Kidney (tissue), 14 donors: Measurements from ENCODE around the gene GTPBP10. TPM values are rescaled to one million over a fixed set of nuclear protein-coding genes. Genes with fewer than 3 reads are reported as not detected.
"Not testable (repeated sequence)": the region's sequence is repeated elsewhere in the genome, so short reads cannot be mapped to it uniquely, and the experiment has no call there.

Source experiments
- DNase-seq, 5 donors: peaks; one replicate each; pipeline ENCODE4 v3.0.0-alpha.2; 2013 to 2020
- FAIRE-seq: peaks from 2 replicates; lab custom pipeline; 2012; peaks lifted over from hg19 to GRCh38; lab: Jason Lieb, UNC
- H3K27ac ChIP-seq, 2 donors: one replicate each; pipeline ENCODE4 v1.7.0; 2013; ENCODE audit warnings: low read depth in 2 of 2, low read length in 2 of 2, inconsistent platforms in 1 of 2
- H3K27me3 ChIP-seq: one replicate; pipeline ENCODE4 v1.7.1; 2013; ENCODE audit warnings: low read length, inconsistent platforms; ENCODE audit not compliant: control insufficient read depth, insufficient read depth
- H3K36me3 ChIP-seq, 3 donors: one replicate each; pipeline versions ENCODE4 v1.7.0 to v1.7.1; 2013; ENCODE audit warnings: low read length in 3 of 3, control low read depth in 1 of 3, inconsistent platforms in 1 of 3; ENCODE audit not compliant: insufficient read depth in 3 of 3, control insufficient read depth in 2 of 3
- H3K4me1 ChIP-seq, 3 donors: one replicate each; pipeline versions ENCODE4 v1.7.0 to v1.7.1; 2013; ENCODE audit warnings: low read length in 3 of 3, inconsistent platforms in 1 of 3, low read depth in 1 of 3; ENCODE audit not compliant: control insufficient read depth in 2 of 3, insufficient read depth in 2 of 3
- H3K4me3 ChIP-seq, 3 donors: one replicate each; pipeline versions ENCODE4 v1.7.0 to v1.8.1; 2013; ENCODE audit warnings: low read length in 3 of 3, control low read depth in 1 of 3, inconsistent platforms in 1 of 3
- H3K9ac ChIP-seq, 3 donors: one replicate each; pipeline versions ENCODE4 v1.7.0 to v1.7.1; 2013; ENCODE audit warnings: low read length in 3 of 3, control low read depth in 1 of 3, inconsistent platforms in 1 of 3
- H3K9me3 ChIP-seq, 3 donors: one replicate each; pipeline versions ENCODE4 v1.7.0 to v1.7.1; 2013; ENCODE audit warnings: low read length in 3 of 3, control low read depth in 1 of 3, inconsistent platforms in 1 of 3; ENCODE audit not compliant: control insufficient read depth in 2 of 3, insufficient read depth in 1 of 3
- CTCF ChIP-seq: IDR thresholded peaks from 3 replicates; pipeline ENCODE4 v1.5.1; 2012; ENCODE audit warnings: mild to moderate bottlenecking, moderate library complexity, borderline replicate concordance; ENCODE audit not compliant: insufficient read depth; ENCODE audit errors: extremely low read depth
- intact Hi-C: fragments of 100-400 bp; cut with DNase I; formaldehyde crosslinking; loops from one replicate; pipeline ENCODE4 v1.11.1; 2022
- polyA plus RNA-seq: library from polyadenylated mRNA; stranded (reverse); fragments of 350-450 nt; fragmentation: Illumina TruSeq; extraction: RNeasy Lipid Tissue Mini Kit (QIAGEN cat#74804); gene quantifications from one replicate; pipeline ENCODE4 v1.2.3, GENCODE V29; 2014; ENCODE audit warnings: low read depth, low replicate concordance; ENCODE audit not compliant: insufficient read depth
- total RNA-seq: library from RNA; stranded (reverse); fragmentation: NEBNext Ultra II Directional; extraction: Animal tissue kit (Norgen Biotek cat#: 25700); gene quantifications from one replicate; pipeline ENCODE4 v1.2.1, GENCODE V29; 2021
- donor health status: control.
- donor health status: control.
- donor health status: control.
- donor health status: control.
- donor health status: control.
- donor health status: DM: yes; HTN: yes; CAD: no.
- donor health status: Normal renal cell carcinoma (clear cell type).

GTPBP10 gene
- total and polyA plus RNA-seq, 2 donors from 2014 or later = 15.2 to 31.8 TPM

- Histone ChIP-seq H3K27me3 (no peaks in the 10 kb centered on the region), H3K4me3 (peak overlapping the region; percentile 97 to 98 (median 97)), H3K9ac (peak overlapping the region; percentile 26 to 97 (median 96)), H3K27ac (peak overlapping the region; percentile 56 to 85), H3K4me1 (peaks cover 0 to 6% (median 6%) of the 10 kb centered on the region in 3 donors), H3K9me3 (no peaks in the 10 kb centered on the region), H3K36me3 (no peaks in the 10 kb centered on the region)
- peak in 3 of 5 donors; percentile 25 to 76 (median 60) for DNase-seq
- no peak for FAIRE-seq
- intact Hi-C loops = no loop called here
- no peak for TF ChIP-seq CTCF
Measured at GRCh38 chr7:90345595-90346335, 751 bp upstream of the GTPBP10 start.

- DNase-seq (no peak), FAIRE-seq (no peak)
- Histone ChIP-seq H3K36me3 (no peaks in the 10 kb centered on the region), H3K9me3 (no peaks in the 10 kb centered on the region), H3K27ac (no peak overlapping the region), H3K4me3 (peak overlapping the region in 2 of 3 donors; percentile 97 to 98), H3K27me3 (no peaks in the 10 kb centered on the region), H3K4me1 (peaks cover 0 to 6% (median 6%) of the 10 kb centered on the region in 3 donors), H3K9ac (no peak overlapping the region)
- intact Hi-C loops = no loop called here
- no peak for TF ChIP-seq CTCF
Measured at GRCh38 chr7:90347759-90348158, 1.2 kb downstream of the GTPBP10 start.

GRCh38 chr7:90349305-90349704 lies 2.8 kb downstream of the GTPBP10 start:
- FAIRE-seq = no peak
- Histone ChIP-seq H3K27me3 (no peaks in the 10 kb centered on the region), H3K4me3 (no peak overlapping the region), H3K27ac (no peak overlapping the region), H3K9ac (no peak overlapping the region), H3K4me1 (peaks cover 0 to 6% (median 6%) of the 10 kb centered on the region in 3 donors), H3K36me3 (no peaks in the 10 kb centered on the region), H3K9me3 (no peaks in the 10 kb centered on the region)
- intact Hi-C loops = no loop called here
- TF ChIP-seq CTCF = no peak
- DNase-seq = no peak

- H3K27ac ChIP-seq, H3K36me3 ChIP-seq, H3K9ac ChIP-seq, H3K4me3 ChIP-seq, H3K4me1 ChIP-seq, intact Hi-C loops, DNase-seq, H3K27me3 ChIP-seq, FAIRE-seq, H3K9me3 ChIP-seq: not testable (repeated sequence)
Measured at GRCh38 chr7:90350032-90350431, 3.5 kb downstream of the GTPBP10 start.
